Pulmonary artery endothelial cell (primary cell): Measurements from ENCODE around the gene UGT1A4. TPM values are rescaled to one million over a fixed set of nuclear protein-coding genes. Genes with fewer than 3 reads are reported as not detected.
"Not testable (repeated sequence)": the region's sequence is repeated elsewhere in the genome, so short reads cannot be mapped to it uniquely, and the experiment has no call there.

ENCODE experiments used
- DNase-seq: peaks from one replicate; pipeline ENCODE4 v3.0.0-alpha.2; 2011; ENCODE audit warnings: low read depth, low spot score
- total RNA-seq: library from RNA; depleted of rRNA; stranded (reverse); fragments of >200 nt; gene quantifications from 2 replicates; pipeline ENCODE4 v1.2.3, GENCODE V29; 2014

UGT1A4 gene
- total RNA-seq, 1 donor from 2014 or later: not detected

DNA sequence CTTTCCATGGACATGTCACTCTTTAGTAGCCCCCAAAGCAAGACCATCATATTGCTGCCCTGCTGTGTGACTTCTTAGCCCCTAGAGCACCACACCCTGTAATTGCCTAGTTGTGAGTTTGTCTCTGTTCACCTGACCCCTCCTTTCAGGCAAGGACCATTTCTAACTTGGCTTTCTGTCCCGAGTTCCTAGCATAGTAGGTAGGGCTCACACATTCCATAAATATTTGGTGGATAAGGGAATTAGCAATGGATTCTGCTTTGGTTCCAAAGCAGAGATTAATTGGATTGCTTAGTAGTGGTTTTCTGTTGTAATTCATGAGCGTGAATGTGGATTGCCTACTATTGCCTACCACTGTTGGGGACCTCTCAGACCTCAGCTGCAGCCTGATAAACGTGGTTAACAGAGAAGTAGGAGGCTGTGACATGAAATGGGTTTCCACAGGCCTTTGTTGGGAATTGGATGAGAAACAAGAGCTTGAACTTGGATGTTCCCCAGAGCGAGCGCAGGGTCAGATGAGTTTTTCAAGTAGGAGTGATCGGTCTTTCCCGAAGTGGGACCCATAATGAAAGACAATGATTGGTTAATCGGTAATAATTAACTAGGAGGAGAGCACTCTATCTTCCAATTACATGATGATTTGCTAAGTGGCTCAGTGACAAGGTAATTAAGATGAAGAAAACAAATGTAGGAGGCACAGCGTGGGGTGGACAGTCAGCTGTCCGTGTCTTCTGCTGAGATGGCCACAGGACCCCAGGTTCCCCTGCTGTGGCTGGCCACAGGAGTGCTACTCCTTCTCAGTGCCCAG lies 28.1 kb downstream of the UGT1A4 start:
- no peak for DNase-seq

DNA sequence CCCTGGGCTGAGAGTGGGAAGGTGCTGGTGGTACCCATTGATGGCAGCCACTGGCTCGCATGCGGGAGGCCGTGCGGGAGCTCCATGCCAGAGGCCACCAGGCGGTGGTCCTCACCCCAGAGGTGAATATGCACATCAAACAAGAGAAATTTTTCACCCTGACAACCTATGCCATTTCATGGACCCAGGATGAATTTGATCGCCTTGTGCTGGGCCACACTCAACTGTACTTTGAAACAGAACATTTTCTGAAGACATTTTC lies 28.7 kb downstream of the UGT1A4 start:
- DNase-seq: no peak

DNA sequence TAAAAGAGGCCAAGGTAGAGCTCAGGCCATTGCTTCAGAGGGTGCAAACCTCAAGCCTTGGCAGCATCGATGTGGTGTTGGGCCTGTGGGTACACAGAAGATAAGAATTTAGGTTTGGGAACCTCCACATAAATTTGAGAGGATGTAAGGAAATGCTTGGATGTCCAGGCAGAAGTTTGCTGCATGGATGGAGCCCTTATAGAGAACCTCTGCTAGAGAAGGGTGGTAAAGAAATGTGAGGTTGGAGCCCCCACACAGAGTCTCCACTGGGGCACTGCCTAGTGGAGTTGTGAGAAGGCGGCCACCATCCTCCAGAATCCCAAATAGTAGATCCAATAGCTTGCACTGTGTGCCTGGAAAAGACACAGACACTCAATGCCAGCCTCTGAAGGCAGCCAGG lies 32.2 kb downstream of the UGT1A4 start:
- not testable (repeated sequence) for DNase-seq

GRCh38 chr2:233751212-233752009 lies 32.9 kb downstream of the UGT1A4 start:
- not testable (repeated sequence) for DNase-seq

- DNase-seq: no peak
These were observed 36.5 kb downstream of the UGT1A4 start for GRCh38 chr2:233754872-233755611.

DNA sequence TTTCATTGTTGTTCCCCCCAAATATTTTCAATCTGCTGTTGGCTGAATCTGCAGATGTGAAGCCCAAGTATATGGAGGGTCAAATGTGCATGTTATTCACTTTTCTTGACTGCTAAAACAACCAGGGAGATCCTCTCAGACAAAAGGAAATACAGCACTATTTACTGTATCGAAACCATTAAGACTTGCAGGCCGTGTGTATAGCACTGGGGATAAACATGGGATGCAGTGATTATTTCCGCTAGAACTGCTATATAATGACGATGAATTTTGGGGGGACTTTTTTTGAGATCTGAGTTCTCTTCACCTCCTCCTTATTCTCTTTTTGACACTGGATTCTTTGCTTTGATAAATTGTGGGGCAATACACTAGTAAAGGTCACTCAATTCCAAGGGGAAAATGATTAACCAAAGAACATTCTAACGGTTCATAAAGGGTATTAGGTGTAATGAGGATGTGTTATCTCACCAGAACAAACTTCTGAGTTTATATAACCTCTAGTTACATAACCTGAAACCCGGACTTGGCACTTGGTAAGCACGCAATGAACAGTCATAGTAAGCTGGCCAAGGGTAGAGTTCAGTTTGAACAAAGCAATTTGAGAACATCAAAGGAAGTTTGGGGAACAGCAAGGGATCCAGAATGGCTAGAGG lies 38.0 kb downstream of the UGT1A4 start:
- DNase-seq: no peak

DNA sequence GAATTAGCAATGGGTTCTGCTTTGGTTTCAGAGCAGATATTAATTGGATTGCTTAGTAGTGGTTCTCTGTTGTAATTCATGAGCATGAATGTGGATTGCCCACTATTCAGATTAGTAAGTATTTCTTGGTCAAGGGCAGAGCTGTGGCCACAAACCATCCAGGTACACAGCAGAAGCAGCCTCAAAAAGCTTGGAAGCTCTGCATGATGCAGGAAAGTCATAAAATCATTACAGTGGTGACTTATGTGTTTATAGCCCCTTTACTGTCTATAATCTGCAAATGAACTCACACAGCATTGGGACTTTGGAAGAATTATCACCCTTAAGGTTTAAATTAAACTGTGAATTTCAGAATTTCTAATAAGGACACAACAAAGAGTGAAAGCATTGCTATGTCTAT lies 39.6 kb downstream of the UGT1A4 start:
- DNase-seq: no peak

DNA sequence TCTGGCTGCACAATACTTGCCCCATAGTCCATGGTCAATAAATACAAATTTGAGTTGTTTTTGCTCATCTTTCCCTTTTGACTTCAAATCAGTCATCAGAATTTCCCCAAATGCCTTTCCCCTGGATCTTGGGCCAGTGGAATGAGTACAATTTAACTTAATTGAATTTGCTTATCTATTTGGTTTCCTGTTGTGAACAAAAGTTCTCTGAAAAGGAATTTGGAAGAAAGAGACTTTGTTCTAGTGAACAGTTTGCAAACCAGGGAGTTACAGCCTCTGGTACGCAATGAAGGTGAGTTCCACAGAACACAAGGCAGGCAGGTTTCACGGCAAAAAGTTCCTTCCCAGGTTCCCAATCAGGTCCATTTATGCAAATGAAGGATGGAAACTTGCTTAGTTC lies 40.3 kb downstream of the UGT1A4 start:
- DNase-seq: no peak

DNA sequence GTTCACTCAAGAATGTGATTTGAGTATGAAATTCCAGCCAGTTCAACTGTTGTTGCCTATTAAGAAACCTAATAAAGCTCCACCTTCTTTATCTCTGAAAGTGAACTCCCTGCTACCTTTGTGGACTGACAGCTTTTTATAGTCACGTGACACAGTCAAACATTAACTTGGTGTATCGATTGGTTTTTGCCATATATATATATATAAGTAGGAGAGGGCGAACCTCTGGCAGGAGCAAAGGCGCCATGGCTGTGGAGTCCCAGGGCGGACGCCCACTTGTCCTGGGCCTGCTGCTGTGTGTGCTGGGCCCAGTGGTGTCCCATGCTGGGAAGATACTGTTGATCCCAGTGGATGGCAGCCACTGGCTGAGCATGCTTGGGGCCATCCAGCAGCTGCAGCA lies 41.5 kb downstream of the UGT1A4 start, which contains the start of gene UGT1A1:
TSS of gene UGT1A1 (plus strand) at position 228 of the 400 bp plus-strand sequence. CDS start at position 246, 18 bp downstream.
- DNase-seq: no peak

- DNase-seq: no peak
These were observed 42.7 kb downstream of the UGT1A4 start for GRCh38 chr2:233761040-233761769.

GRCh38 chr2:233764264-233764663 lies 45.7 kb downstream of the UGT1A4 start:
- no peak for DNase-seq

DNA sequence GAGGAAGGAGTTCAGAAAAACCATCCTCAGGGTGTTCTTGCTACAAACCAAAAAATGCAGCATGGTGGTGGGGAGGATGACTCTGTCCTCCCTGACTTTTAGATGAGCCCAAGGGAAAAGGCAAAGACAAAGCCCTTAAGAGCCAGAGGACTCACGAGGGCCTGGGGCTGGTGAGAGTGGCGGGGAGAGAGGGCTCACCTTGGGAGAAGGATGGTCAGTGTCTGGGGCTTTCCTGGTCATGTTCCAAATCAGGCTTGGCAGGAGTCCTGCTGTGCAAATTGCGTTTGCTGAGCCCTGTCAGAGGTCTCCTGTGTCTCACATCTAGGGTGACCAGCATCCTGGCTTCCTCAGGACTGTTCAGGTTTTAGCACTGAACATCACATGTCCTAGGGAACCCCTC lies 46.2 kb downstream of the UGT1A4 start:
- DNase-seq: no peak

DNA sequence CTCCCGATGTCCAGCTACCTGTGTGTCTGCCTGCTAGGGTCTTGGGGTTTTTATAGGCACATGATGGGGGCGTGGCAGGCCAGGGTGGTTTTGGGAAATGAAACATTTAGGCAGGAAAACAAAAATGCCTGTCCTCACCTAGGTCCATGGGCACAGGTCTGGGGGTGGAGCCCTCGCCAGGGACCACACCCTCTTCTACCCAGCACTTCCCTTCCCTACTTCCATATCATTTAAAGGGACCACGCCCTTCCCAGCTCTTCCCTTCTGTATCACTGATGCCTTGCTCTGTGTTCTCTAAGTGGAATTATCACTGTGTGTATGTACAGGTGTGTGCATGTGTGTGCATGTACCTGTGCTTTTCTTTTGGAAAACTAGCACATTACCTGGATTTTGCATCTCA lies 47.9 kb downstream of the UGT1A4 start:
- no peak for DNase-seq

- no peak for DNase-seq
These were observed 49.5 kb downstream of the UGT1A4 start for GRCh38 chr2:233768076-233768475.

- no peak for DNase-seq
These were observed 50.7 kb downstream of the UGT1A4 start for GRCh38 chr2:233769260-233769659.

- DNase-seq: no peak
These were observed 53.6 kb downstream of the UGT1A4 start for GRCh38 chr2:233772153-233772552.

DNA sequence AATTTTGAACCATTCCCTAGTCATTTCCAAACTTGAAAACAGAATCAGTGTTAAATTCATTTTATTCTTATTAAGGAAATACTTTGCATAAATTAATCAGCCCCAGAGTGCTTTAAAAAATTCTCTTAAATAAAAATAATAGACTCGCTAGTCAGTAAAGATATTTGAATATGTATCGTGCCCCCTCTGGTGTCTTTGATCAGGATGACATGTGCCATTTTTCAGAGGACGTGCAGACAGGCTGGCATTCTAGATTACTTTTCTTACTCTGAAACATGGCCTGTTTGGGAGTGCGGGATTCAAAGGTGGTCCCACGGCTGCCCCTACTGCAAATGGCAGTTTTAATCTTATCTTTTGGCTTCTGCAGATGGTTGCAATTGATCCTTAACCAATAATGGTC lies 54.0 kb downstream of the UGT1A4 start:
- no peak for DNase-seq

DNA sequence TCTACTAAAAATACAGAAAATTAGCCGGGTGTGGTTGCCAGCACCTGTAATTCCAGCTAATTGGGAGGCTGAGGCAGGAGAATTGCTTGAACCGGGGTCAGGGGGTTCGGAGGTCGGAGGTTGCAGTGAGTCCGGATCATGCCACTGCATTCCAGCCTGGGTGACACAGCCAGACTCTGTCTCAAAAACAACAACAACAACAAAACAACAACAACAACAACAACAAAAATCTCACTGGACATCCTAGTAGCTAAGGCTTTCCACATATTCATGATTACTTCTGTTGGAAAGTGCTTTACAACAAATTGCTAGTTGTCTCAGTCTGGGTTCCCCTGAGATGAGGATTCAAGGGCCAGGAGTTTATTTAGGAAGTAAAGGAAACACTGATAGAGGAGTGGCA lies 55.3 kb downstream of the UGT1A4 start:
- no peak for DNase-seq

GRCh38 chr2:233775414-233775813 lies 56.9 kb downstream of the UGT1A4 start:
- no peak for DNase-seq

GRCh38 chr2:233778030-233778429 lies 59.5 kb downstream of the UGT1A4 start, which contains the start of gene MROH2A:
Gene MROH2A (plus strand): TSS chr2:233778330. CDS start chr2:233779359, 1,029 bp downstream.
- DNase-seq: no peak

DNA sequence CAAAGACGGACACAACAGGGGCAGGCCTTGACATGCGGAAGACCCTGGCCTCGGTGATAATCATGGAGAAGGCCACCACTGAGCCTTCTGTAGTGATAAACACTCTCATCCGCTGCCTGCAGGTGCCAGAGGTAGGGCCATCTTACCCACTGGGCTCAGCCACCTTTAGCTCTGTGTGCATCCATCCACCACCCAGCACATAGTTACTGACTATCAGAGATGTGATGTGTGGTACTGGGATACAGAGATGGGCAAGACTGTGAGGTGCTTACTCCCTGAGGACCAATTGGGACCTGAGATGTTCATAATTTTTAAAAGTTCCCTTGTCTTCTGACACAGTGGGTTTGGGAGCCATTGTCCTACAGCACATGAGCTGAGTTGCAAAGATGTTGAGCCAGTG lies 61.2 kb downstream of the UGT1A4 start:
- DNase-seq: no peak
